ENCODE data around the gene MYCBPAP.

Gene MYCBPAP

DNA sequence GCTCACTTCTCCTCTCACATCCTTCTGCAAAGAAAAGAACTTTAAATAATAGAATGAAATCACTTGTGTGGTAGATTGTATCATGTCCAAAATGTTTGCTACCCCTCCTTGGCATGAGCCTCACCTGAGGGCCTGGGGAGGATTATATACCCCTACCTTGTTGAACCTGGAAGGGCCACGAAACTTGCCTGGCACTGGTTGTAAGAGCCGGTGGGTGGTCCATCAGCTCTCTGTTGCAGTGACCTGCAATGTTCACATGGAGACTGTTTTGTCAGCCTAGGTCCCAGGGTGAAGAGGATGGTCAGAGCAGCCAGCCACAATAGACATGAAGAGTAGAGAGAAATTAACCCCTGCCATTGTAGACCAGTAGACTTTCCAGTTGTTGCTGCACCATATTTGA, 19.4 kb upstream of the MYCBPAP start:
- Mint-ChIP-seq H3K36me3 (peaks cover 12 to 28% of the 10 kb centered on the region in 2 donors), H3K4me1 (no peaks in the 10 kb centered on the region), H3K27ac (no peak overlapping the region), H3K27me3 (no peaks in the 10 kb centered on the region), H3K4me3 (no peak overlapping the region), H3K9me3 (no peaks in the 10 kb centered on the region)
- DNase-seq: no peak
- ATAC-seq (replicated peaks): no peak

DNA sequence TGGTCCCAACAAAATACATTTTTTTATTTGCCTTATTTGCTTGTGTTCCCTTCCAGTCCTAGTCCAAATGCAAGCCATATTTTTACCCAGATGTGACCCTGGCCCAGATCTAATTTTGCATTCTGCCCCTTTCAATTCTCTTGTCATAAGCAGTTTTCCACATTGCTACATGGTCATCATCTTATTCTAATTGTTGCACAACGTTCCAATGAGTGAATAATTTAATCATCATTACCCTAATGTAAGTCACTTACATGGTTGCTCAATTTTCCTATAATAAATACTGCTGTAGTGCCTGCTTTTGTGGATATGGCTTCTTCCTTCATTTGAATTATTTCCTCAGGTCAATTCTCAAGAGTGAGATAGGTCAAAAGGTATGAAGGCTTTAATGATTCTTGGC, 16.7 kb upstream of the MYCBPAP start:
- Mint-ChIP-seq H3K4me3 (no peak overlapping the region), H3K36me3 (peaks cover 3 to 8% of the 10 kb centered on the region in 2 donors), H3K27ac (no peak overlapping the region), H3K9me3 (no peaks in the 10 kb centered on the region), H3K4me1 (no peaks in the 10 kb centered on the region), H3K27me3 (no peaks in the 10 kb centered on the region)
- DNase-seq (no peak), ATAC-seq (replicated peaks) (no peak)

DNA sequence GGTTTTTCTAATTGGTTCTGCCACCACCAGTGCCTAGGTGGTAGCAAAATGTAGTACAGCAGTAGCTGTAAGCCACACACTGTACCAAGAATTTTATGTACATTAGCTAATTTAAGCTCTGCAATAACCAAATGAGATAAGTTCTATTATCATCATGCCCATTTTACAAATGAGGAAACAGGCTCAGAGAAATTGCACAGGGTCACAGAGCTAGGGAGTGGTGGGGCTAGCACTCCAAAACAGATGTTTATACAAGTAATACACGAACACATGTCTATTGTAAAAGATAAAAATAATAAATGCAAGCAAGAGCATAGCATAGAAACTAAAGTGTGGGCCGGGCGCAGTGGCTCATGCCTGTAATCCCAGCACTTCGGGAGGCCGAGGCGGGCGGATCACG, 16.0 kb upstream of the MYCBPAP start:
- H3K27ac Mint-ChIP-seq: no peak overlapping the region
- H3K4me1 Mint-ChIP-seq: no peaks in the 10 kb centered on the region
- no peaks in the 10 kb centered on the region for H3K27me3 Mint-ChIP-seq
- ATAC-seq (replicated peaks): no peak
- no peak for DNase-seq
- peaks cover 0 to 3% of the 10 kb centered on the region in 2 donors for H3K36me3 Mint-ChIP-seq
- no peak overlapping the region for H3K4me3 Mint-ChIP-seq
- no peaks in the 10 kb centered on the region for H3K9me3 Mint-ChIP-seq

DNA sequence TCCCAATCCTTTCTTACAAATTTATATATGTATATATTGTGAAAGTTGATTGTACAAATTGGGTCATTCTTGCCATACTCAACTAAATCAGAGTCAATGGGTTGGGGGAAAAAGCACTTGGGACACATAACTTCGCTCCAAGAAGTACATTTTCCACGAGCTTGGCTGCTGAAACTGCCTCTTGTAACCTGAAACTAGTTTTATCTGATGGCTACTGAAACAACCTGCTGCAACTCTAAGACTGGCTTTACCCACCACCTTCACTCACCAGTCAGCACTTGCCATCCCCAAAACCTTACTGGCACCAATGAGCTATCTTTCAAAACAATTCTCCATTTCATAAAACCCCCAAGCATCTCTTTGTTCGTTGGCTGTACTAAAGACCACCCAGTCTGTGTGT, 14.5 kb upstream of the MYCBPAP start:
- H3K27me3 Mint-ChIP-seq: peaks cover 0 to 5% of the 10 kb centered on the region in 2 donors
- no peak overlapping the region for H3K4me3 Mint-ChIP-seq
- DNase-seq: no peak
- no peak overlapping the region for H3K27ac Mint-ChIP-seq
- H3K4me1 Mint-ChIP-seq: no peaks in the 10 kb centered on the region
- no peaks in the 10 kb centered on the region for H3K9me3 Mint-ChIP-seq
- no peaks in the 10 kb centered on the region for H3K36me3 Mint-ChIP-seq
- no peak for ATAC-seq (replicated peaks)

DNA sequence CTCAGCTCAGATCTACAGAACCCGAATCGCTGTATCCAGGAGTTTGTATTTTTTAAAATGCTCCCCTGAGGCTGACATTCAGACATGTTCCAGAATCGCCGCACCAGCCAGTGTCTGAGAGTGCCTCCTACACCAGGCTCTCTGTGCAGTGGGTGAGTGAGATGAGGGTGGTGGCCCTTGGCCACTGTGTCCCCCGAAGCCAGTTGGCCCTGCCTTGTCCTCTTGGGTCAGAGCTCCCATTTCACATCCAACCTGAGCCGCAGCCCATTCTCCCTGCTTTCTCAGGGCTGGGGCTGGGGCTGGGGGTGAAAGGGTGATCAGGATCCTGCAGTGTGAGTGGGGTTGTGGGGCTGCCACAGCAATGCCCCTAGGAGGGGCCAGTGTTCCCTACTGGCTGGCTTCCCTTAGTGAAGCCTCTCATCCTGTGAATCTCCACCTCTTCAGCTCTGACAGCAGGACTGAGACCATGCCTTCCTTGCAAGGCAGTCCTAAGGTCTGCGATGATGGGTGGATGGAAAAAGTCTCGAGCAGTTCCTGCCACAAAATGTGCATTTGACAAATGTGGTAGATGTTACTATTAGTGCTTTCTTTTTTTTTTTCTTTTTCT, 12.9 kb upstream of the MYCBPAP start:
- no peak for DNase-seq
- Mint-ChIP-seq H3K36me3 (no peaks in the 10 kb centered on the region), H3K27ac (no peak overlapping the region), H3K4me1 (no peaks in the 10 kb centered on the region), H3K4me3 (no peak overlapping the region), H3K27me3 (peaks cover 0 to 5% of the 10 kb centered on the region in 2 donors), H3K9me3 (no peaks in the 10 kb centered on the region)
- ATAC-seq (replicated peaks): no peak

DNA sequence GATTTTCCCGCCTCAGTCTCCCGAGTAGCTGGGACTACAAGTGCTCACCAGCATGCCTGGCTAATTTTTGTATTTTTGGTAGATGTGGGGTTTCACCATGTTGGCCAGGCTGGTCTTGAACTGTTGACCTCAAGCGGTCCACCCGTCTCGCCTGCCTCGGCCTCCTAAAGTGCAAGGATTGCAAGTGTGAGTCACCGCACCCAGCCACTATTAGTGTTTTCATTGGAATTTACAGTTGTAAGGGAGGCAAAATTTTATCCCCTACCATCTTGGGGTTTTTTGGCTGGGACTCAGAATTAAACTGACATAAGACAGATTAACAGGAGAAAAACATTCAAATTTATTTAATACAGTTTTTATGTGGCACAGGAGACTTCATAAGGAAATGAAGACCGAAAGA, 12.3 kb upstream of the MYCBPAP start:
- ATAC-seq (replicated peaks): no peak
- Mint-ChIP-seq H3K9me3 (no peaks in the 10 kb centered on the region), H3K27ac (no peak overlapping the region), H3K27me3 (peaks cover 0 to 5% of the 10 kb centered on the region in 2 donors), H3K36me3 (no peaks in the 10 kb centered on the region), H3K4me3 (no peak overlapping the region), H3K4me1 (no peaks in the 10 kb centered on the region)
- no peak for DNase-seq

DNA sequence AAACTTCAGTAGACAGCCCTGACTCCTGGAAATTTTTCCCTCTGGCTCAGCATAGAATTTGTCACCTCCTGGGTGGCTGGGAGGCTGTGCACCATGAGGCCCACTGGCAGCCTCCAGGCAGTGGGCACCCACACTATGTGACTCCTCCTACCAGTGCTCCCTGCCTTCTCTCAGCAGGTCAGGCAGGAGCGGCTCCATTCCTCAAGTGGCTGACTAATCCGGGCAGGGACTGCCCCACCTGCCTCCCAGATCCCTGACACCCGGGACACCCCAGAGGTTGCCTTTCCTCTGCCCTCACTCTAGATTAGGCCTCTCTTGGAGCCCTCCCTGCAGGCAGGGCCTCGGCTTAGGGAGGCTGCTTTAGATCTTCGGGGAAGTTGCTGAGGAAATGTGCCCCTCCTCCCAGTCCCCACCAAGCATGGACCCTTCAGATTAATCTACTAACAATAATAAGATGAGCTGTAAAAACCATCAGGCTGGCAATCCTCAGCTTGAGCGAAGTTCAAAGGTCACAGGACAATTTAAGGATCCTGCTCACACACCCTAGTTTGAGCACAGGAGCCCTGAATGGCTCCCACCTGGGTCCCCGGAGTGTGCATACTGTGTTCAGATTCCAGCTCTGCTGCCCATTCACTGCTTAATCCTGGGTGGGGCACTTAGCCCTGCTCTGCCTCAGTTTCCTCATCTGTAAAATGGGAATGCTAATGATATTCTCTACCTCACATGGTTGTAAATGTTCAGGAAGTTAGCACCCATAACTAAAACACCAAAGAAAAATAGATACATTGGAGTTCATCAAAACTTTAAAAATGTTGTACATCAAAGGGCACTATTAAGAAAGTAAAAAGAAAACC, 10.0 kb upstream of the MYCBPAP start:
- no peak overlapping the region for H3K4me3 Mint-ChIP-seq
- H3K27ac Mint-ChIP-seq: no peak overlapping the region
- ATAC-seq (replicated peaks) (no peak), DNase-seq (no peak)
- H3K36me3 Mint-ChIP-seq: no peaks in the 10 kb centered on the region
- no peaks in the 10 kb centered on the region for H3K4me1 Mint-ChIP-seq
- H3K27me3 Mint-ChIP-seq: peaks cover 0 to 5% of the 10 kb centered on the region in 2 donors
- H3K9me3 Mint-ChIP-seq: no peaks in the 10 kb centered on the region

DNA sequence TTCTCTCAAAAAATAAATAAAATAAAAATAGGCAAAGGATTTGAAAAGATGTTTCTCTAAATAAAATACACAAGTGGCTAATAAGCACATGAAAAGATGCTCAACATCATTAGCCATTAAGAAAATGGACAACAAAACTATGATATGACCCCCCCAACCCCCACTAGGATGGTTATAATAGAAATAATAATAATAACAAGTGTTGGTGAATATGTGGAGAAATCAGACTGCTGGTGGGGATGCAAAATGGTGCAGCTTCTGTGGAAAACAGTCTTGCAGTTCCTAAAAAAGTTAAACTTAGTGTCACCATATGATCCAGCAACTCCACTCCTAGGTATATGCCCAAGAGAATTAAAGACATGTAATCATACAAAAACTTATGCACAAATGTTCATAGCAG, 9.0 kb upstream of the MYCBPAP start:
- H3K9me3 Mint-ChIP-seq: no peaks in the 10 kb centered on the region
- no peak for DNase-seq
- no peaks in the 10 kb centered on the region for H3K4me1 Mint-ChIP-seq
- peaks cover 4 to 12% of the 10 kb centered on the region in 2 donors for H3K27me3 Mint-ChIP-seq
- no peak overlapping the region for H3K4me3 Mint-ChIP-seq
- ATAC-seq (replicated peaks): no peak
- H3K27ac Mint-ChIP-seq: no peak overlapping the region
- H3K36me3 Mint-ChIP-seq: no peaks in the 10 kb centered on the region

DNA sequence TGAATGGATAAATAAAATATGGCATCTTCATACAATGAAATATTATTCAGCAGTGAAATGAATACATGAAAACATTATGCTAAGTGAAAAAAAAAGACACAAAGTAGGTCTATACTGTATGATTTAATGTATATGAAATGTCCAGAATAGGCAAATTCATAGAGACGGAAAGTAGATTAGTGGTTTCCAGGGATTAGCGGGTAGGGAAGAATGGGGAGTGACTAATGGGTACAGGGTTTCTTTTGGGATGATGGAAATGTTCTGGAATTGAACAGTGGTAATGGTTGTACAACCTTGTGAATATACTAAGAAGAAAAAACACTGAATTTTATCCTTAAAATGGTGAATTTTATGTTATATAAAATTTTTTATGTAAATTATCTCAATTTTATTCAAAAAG, 8.5 kb upstream of the MYCBPAP start:
- Mint-ChIP-seq H3K27ac (no peak overlapping the region), H3K27me3 (peaks cover 6 to 12% of the 10 kb centered on the region in 2 donors), H3K9me3 (no peaks in the 10 kb centered on the region), H3K36me3 (no peaks in the 10 kb centered on the region), H3K4me3 (no peak overlapping the region), H3K4me1 (no peaks in the 10 kb centered on the region)
- DNase-seq: no peak
- no peak for ATAC-seq (replicated peaks)

DNA sequence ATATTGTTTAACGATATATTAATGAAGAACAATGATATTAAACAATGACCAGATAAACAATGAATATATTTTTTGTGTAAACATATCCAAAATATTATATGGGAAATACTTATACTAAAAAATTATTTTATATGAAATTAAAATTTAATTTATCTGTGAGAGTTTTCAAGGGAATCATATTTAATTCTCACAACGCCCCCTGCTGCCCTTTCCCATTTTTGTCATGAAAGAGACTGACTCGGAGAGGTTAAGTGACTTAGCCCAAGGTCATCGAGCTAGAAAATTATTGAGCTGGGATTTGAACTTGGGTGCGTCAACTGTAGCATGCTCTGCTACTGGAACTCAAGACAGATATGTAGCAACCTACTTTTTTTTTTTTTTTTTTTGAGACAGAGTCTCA, 7.2 kb upstream of the MYCBPAP start:
- no peak for DNase-seq
- H3K36me3 Mint-ChIP-seq: no peaks in the 10 kb centered on the region
- no peak overlapping the region for H3K27ac Mint-ChIP-seq
- H3K27me3 Mint-ChIP-seq: peaks cover 11 to 22% of the 10 kb centered on the region in 2 donors
- no peak for ATAC-seq (replicated peaks)
- H3K9me3 Mint-ChIP-seq: no peaks in the 10 kb centered on the region
- H3K4me3 Mint-ChIP-seq: no peak overlapping the region
- H3K4me1 Mint-ChIP-seq: no peaks in the 10 kb centered on the region

DNA sequence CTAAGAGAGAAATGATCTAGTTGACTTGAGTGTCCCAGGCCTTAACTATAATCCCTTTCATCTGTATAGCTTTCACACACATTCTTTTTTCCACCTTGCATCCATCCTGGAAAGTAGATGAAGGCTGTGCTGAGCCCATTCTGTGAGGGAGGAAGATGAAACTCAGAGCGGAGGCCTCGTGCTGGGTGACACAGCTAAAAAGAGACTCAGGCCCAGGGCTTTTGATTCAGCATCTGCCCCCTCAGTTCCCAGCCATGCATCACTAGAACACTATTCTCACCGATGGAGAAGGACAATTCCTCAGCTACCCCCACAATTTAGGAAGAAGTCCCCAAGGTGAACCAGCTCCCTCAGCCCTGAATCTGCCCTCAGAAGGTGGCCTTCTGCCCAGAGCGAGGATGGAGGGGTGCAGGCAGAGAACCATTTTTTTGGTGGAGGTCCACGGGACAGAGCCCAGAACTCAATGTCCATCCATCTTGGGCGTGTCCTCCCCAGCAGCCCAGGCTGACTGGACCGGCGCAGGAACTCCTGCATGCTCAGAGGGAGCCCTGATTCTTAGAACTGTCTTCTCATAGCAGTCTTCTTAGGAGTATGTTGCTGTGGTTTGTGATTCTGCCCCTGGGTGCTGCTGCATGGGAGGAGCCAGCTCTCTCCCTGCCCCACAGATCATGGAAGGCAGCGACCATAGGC, 5.8 kb upstream of the MYCBPAP start:
- peaks cover 0 to under 1% of the 10 kb centered on the region in 2 donors for H3K4me1 Mint-ChIP-seq
- ATAC-seq (replicated peaks) (no peak), DNase-seq (no peak)
- H3K36me3 Mint-ChIP-seq: no peaks in the 10 kb centered on the region
- H3K9me3 Mint-ChIP-seq: no peaks in the 10 kb centered on the region
- H3K27ac Mint-ChIP-seq: no peak overlapping the region
- H3K27me3 Mint-ChIP-seq: peaks cover 11 to 23% of the 10 kb centered on the region in 2 donors
- H3K4me3 Mint-ChIP-seq: no peak overlapping the region

DNA sequence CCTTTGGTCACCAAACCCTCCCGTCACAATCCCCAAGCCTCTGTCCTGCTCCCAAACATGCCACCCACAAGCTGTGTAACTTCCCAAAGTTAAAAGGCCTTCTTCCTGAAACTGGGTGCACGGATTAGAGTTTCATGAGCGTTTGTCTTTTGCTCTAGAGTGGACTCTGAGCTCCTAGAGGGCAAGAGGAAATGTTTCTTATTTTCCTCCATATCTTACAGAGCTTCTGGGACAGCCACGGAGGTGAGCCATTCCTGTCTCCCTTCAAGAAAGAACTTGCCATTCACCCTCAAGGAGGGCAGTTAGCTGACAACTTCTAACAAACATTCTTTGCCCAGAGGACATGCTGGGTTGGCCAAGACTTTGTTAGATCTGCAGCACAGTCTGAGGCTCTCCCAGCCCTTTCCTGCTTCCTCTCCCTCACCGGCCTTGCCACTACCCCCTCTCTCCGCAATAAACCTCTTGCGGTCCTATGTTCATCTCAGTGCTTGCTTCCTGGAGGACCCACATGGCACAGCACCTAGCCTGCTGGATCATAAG, 2.6 kb upstream of the MYCBPAP start:
- no peak overlapping the region for H3K27ac Mint-ChIP-seq
- H3K4me3 Mint-ChIP-seq: no peak overlapping the region
- ATAC-seq (replicated peaks): no peak
- H3K27me3 Mint-ChIP-seq: peaks cover 18 to 26% of the 10 kb centered on the region in 2 donors
- peaks cover 7 to 15% of the 10 kb centered on the region in 2 donors for H3K4me1 Mint-ChIP-seq
- H3K36me3 Mint-ChIP-seq: no peaks in the 10 kb centered on the region
- H3K9me3 Mint-ChIP-seq: no peaks in the 10 kb centered on the region
- no peak for DNase-seq

DNA sequence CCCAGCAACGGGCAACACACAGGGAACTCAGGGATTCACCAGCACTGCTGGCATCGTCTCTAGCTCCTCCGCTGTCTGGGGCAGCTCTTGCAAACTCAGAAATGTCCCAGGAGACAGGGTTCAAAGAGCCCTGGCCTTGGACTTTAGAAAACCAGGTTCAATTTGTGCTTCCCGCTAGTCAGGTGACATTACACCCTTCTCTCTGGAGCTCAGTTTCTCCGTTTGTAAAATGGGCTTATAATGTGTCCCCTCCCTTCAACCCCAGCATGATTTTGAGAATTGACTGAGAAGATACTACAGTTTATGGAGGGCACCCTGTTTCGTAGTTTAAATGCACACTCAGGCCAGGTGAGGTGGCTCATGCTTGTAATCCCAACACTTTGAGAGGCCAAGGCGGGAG, 1.9 kb upstream of the MYCBPAP start:
- peaks cover 9 to 20% of the 10 kb centered on the region in 2 donors for H3K4me1 Mint-ChIP-seq
- H3K9me3 Mint-ChIP-seq: no peaks in the 10 kb centered on the region
- peaks cover 18 to 26% of the 10 kb centered on the region in 2 donors for H3K27me3 Mint-ChIP-seq
- H3K4me3 Mint-ChIP-seq: no peak overlapping the region
- DNase-seq (no peak), ATAC-seq (replicated peaks) (no peak)
- no peak overlapping the region for H3K27ac Mint-ChIP-seq
- no peaks in the 10 kb centered on the region for H3K36me3 Mint-ChIP-seq

DNA sequence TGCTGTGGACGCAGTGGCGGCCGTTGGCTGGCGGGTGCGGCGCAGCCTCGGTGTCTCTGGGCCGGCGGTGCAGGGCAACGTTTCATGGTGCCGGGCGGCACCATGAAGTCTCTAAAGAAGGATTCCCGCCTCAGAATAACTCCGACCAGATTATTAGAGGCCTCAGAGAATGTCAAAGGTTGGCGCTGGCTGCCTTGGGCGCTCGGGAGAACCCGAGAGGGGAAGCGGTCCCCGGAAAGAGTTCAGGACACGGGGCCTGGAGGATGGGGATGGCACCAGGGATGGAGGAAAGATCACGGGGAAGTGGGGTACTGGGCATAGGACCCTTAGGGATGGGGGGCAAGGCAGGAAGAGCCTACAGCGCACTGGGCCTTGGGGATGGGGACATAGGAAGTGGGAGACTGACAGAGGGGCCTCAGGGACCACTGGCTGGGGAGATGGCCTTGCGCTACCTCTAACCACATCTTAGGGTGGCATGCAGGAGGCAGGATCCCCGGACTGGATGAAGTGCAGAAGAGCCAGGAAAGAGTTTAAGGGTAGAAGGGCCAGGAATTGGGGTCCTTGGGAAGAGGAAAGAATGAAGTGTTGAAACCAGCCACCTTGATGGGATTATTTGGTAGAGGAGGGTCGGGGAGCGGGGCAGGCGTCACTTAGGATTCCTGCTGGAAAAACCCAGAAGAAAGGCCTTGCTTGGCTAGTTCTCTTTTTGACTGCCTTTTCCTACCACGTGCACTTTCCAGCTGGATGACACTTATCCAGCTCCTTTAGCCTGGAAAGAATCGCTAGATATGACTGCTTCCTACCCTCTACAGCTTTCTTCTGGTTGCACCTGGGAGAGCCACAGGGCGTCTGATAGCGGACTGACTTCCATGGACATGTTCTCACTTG, 578 bp downstream of the MYCBPAP start:
- peak overlapping the region; percentile 32 for H3K27ac Mint-ChIP-seq
- no peak for DNase-seq
- peaks cover 19 to 33% of the 10 kb centered on the region in 2 donors for H3K27me3 Mint-ChIP-seq
- H3K4me1 Mint-ChIP-seq: peaks cover 13 to 24% of the 10 kb centered on the region in 2 donors
- H3K36me3 Mint-ChIP-seq: no peaks in the 10 kb centered on the region
- no peaks in the 10 kb centered on the region for H3K9me3 Mint-ChIP-seq
- ATAC-seq (replicated peaks): no peak
- peak overlapping the region; percentile 85 to 90 for H3K4me3 Mint-ChIP-seq

All from stimulated activated naive B cell treated with anti-CD40 and anti-IgM and Interleukin-4, amounts not matched to agents 10 μg/mL and 1 μg/mL and 100 μg/mL, for 72 hours (primary cell).